Activated CD4-positive, alpha-beta T cell treated with anti-CD3 and anti-CD28 coated beads, Interleukin-2, amount 50 U/mL, for 16 hours (primary cell): ENCODE data around the gene ZEB2.
A peak's percentile ranks its signal among the peaks of the same experiment; 100 is the strongest.
"Not testable (repeated sequence)": the region's sequence is repeated elsewhere in the genome, so short reads cannot be mapped to it uniquely, and the experiment has no call there.

ENCODE experiments used
- DNase-seq: peaks from one replicate; pipeline ENCODE4 v3.0.0-alpha.2; 2020

The ZEB2 gene

GRCh38 chr2:144376460-144376859 is 143.5 kb downstream of the ZEB2 start:
- DNase-seq: no peak

GRCh38 chr2:144374163-144374661 is 145.7 kb downstream of the ZEB2 start:
- peak; percentile 53 for DNase-seq

- DNase-seq: peak; percentile 10
These were observed 147.4 kb downstream of the ZEB2 start for GRCh38 chr2:144372410-144373080.

GRCh38 chr2:144370937-144371584 is 148.9 kb downstream of the ZEB2 start:
- no peak for DNase-seq

- no peak for DNase-seq
These were observed 150.5 kb downstream of the ZEB2 start for GRCh38 chr2:144369416-144369815.

GRCh38 chr2:144366825-144367429 is 153.0 kb downstream of the ZEB2 start:
- DNase-seq: no peak

GRCh38 chr2:144364944-144365738 is 154.8 kb downstream of the ZEB2 start:
- DNase-seq: no peak

- not testable (repeated sequence) for DNase-seq
These were observed 155.7 kb downstream of the ZEB2 start for GRCh38 chr2:144364247-144364646.

- no peak for DNase-seq
These were observed 157.5 kb downstream of the ZEB2 start for GRCh38 chr2:144362401-144362800.

GRCh38 chr2:144361742-144362141 is 158.2 kb downstream of the ZEB2 start:
- DNase-seq: no peak

GRCh38 chr2:144359684-144360083 is 160.2 kb downstream of the ZEB2 start:
- DNase-seq: no peak

GRCh38 chr2:144358979-144359541 is 160.9 kb downstream of the ZEB2 start:
- peak; percentile 54 for DNase-seq

GRCh38 chr2:144358374-144358964 is 161.4 kb downstream of the ZEB2 start:
- no peak for DNase-seq

- DNase-seq: peak; percentile 90
These were observed 162.1 kb downstream of the ZEB2 start for GRCh38 chr2:144357623-144358373.

- peak; percentile 16 for DNase-seq
These were observed 163.5 kb downstream of the ZEB2 start for GRCh38 chr2:144356402-144356801.

- no peak for DNase-seq
These were observed 165.0 kb downstream of the ZEB2 start for GRCh38 chr2:144354953-144355352.

GRCh38 chr2:144351687-144352086 is 168.2 kb downstream of the ZEB2 start:
- DNase-seq: no peak

- DNase-seq: no peak
These were observed 169.6 kb downstream of the ZEB2 start for GRCh38 chr2:144350151-144350802.

- no peak for DNase-seq
These were observed 170.2 kb downstream of the ZEB2 start for GRCh38 chr2:144349674-144350073.

GRCh38 chr2:144348846-144349245 is 171.1 kb downstream of the ZEB2 start:
- DNase-seq: no peak

- DNase-seq: no peak
These were observed 173.7 kb downstream of the ZEB2 start for GRCh38 chr2:144346229-144346628.
